T-helper 1 cell treated with Interleukin-12 subunit alpha and Interleukin-12 subunit beta and Interleukin-4 antibody, amounts not matched to agents 30 ng/mL and 1 ng/mL, for 36 hours (primary cell): ENCODE results near the gene NOX5. TPM values are rescaled to one million over a fixed set of nuclear protein-coding genes. Genes with fewer than 3 reads are reported as not detected.

Experiments used
- intact Hi-C: fragments of 100-400 bp; cut with micrococcal nuclease; formaldehyde crosslinking; loops from one replicate; pipeline ENCODE4 v1.15.1; 2024
- total RNA-seq: library from RNA; stranded (reverse); gene quantifications from 2 replicates; pipeline ENCODE4 v1.2.3, GENCODE V29; 2022

Gene NOX5
- total RNA-seq, 1 donor from 2014 or later: 0.02 TPM

- intact Hi-C loops: no loop called here
Observed at GRCh38 chr15:68991723-68992122, 22.8 kb upstream of the NOX5 start.

GRCh38 chr15:68992696-68993095, 21.8 kb upstream of the NOX5 start:
- intact Hi-C loops: no loop called here

GRCh38 chr15:68993276-68993675, 21.2 kb upstream of the NOX5 start:
- intact Hi-C loops: no loop called here

GRCh38 chr15:68994149-68994548, 20.3 kb upstream of the NOX5 start:
- intact Hi-C loops: no loop called here

- intact Hi-C loops: no loop called here
Observed at GRCh38 chr15:68994981-68995761, 19.3 kb upstream of the NOX5 start.

GRCh38 chr15:68997050-68997449, 17.4 kb upstream of the NOX5 start:
- intact Hi-C loops: no loop called here

- intact Hi-C loops: no loop called here
Observed at GRCh38 chr15:68997930-68998777, 16.3 kb upstream of the NOX5 start.

GRCh38 chr15:68999091-68999490, 15.4 kb upstream of the NOX5 start:
- intact Hi-C loops: no loop called here

- intact Hi-C loops: no loop called here
Observed at GRCh38 chr15:69000091-69000490, 14.4 kb upstream of the NOX5 start.

GRCh38 chr15:69000725-69001503, 13.6 kb upstream of the NOX5 start:
- intact Hi-C loops: no loop called here

- intact Hi-C loops: no loop called here
Observed at GRCh38 chr15:69002783-69003182, 11.7 kb upstream of the NOX5 start.

GRCh38 chr15:69004011-69004410, 10.5 kb upstream of the NOX5 start:
- intact Hi-C loops: no loop called here

GRCh38 chr15:69008056-69008455, 6.4 kb upstream of the NOX5 start:
- intact Hi-C loops: no loop called here

- intact Hi-C loops: no loop called here
Observed at GRCh38 chr15:69009341-69009740, 5.2 kb upstream of the NOX5 start.

- intact Hi-C loops: no loop called here
Observed at GRCh38 chr15:69011641-69012040, 2.9 kb upstream of the NOX5 start.

- intact Hi-C loops: no loop called here
Observed at GRCh38 chr15:69012761-69013364, 1.6 kb upstream of the NOX5 start.

GRCh38 chr15:69013726-69014406, 629 bp upstream of the NOX5 start:
- intact Hi-C loops: no loop called here

GRCh38 chr15:69015591-69015990, 1.1 kb downstream of the NOX5 start:
- intact Hi-C loops: no loop called here

- intact Hi-C loops: no loop called here
Observed at GRCh38 chr15:69016021-69016595, 1.6 kb downstream of the NOX5 start.

- intact Hi-C loops: no loop called here
Observed at GRCh38 chr15:69017978-69018377, 3.5 kb downstream of the NOX5 start.
